Measurements from ENCODE around the gene CD28. TPM values are rescaled to one million over a fixed set of nuclear protein-coding genes. Genes with fewer than 3 reads are reported as not detected.

Gene CD28
- total RNA-seq, 1 donor from 2014 or later: 2.7 TPM

GRCh38 chr2:203719456-203720410 lies 13.3 kb downstream of the CD28 start:
- H3K27me3 ChIP-seq: no peaks in the 10 kb centered on the region
- H3K27ac ChIP-seq: no peak overlapping the region
- no peak for TF ChIP-seq POLR2A (IDR thresholded peaks at IDR 0.05)
- TF ChIP-seq CTCF (IDR thresholded peaks at IDR 0.05): no peak
- no peak for TF ChIP-seq POLR2AphosphoS5 (IDR thresholded peaks at IDR 0.05; ENCODE audit: insufficient read depth in 1 of 2, low read depth in 1 of 2)
- no peak for DNase-seq (ENCODE audit: extremely low spot score in 2 of 2)
- H3K9me3 ChIP-seq: no peaks in the 10 kb centered on the region
- intact Hi-C loops (cut with DNase I): no loop called here
- H3K36me3 ChIP-seq: no peaks in the 10 kb centered on the region
- H3K4me1 ChIP-seq: no peaks in the 10 kb centered on the region
- H3K4me3 ChIP-seq: no peak overlapping the region

GRCh38 chr2:203720915-203721672 lies 14.7 kb downstream of the CD28 start:
- Histone ChIP-seq H3K27me3 (no peaks in the 10 kb centered on the region), H3K9me3 (no peaks in the 10 kb centered on the region), H3K36me3 (no peaks in the 10 kb centered on the region), H3K4me1 (no peaks in the 10 kb centered on the region), H3K4me3 (no peak overlapping the region), H3K27ac (no peak overlapping the region)
- no peak for DNase-seq (ENCODE audit: extremely low spot score in 2 of 2)
- TF ChIP-seq POLR2A (IDR thresholded peaks at IDR 0.05) (no peak), POLR2AphosphoS5 (IDR thresholded peaks at IDR 0.05; ENCODE audit: insufficient read depth in 1 of 2, low read depth in 1 of 2) (no peak), CTCF (IDR thresholded peaks at IDR 0.05) (no peak)
- intact Hi-C loops (cut with DNase I): no loop called here

GRCh38 chr2:203721781-203722300 lies 15.4 kb downstream of the CD28 start:
- Histone ChIP-seq H3K27ac (no peak overlapping the region), H3K4me3 (no peak overlapping the region), H3K9me3 (no peaks in the 10 kb centered on the region), H3K36me3 (no peaks in the 10 kb centered on the region), H3K27me3 (no peaks in the 10 kb centered on the region), H3K4me1 (no peaks in the 10 kb centered on the region)
- no peak for DNase-seq (ENCODE audit: extremely low spot score in 2 of 2)
- TF ChIP-seq POLR2A (IDR thresholded peaks at IDR 0.05) (no peak), CTCF (IDR thresholded peaks at IDR 0.05) (no peak), POLR2AphosphoS5 (IDR thresholded peaks at IDR 0.05; ENCODE audit: insufficient read depth in 1 of 2, low read depth in 1 of 2) (no peak)
- intact Hi-C loops (cut with DNase I): no loop called here

GRCh38 chr2:203722411-203722810 lies 16.0 kb downstream of the CD28 start:
- H3K4me1 ChIP-seq: no peaks in the 10 kb centered on the region
- no peak for DNase-seq (ENCODE audit: extremely low spot score in 2 of 2)
- H3K9me3 ChIP-seq: no peaks in the 10 kb centered on the region
- H3K36me3 ChIP-seq: no peaks in the 10 kb centered on the region
- H3K27ac ChIP-seq: no peak overlapping the region
- TF ChIP-seq CTCF (IDR thresholded peaks at IDR 0.05) (no peak), POLR2A (IDR thresholded peaks at IDR 0.05) (no peak), POLR2AphosphoS5 (IDR thresholded peaks at IDR 0.05; ENCODE audit: insufficient read depth in 1 of 2, low read depth in 1 of 2) (no peak)
- no peaks in the 10 kb centered on the region for H3K27me3 ChIP-seq
- no peak overlapping the region for H3K4me3 ChIP-seq
- intact Hi-C loops (cut with DNase I): no loop called here

Measured in vagina (tissue), 2 donors.